ENCODE data around the gene PAGE1. TPM values are rescaled to one million over a fixed set of nuclear protein-coding genes. Genes with fewer than 3 reads are reported as not detected.

PAGE1 gene
- total RNA-seq, 1 experiment from 2014 or later, result not detected

DNA sequence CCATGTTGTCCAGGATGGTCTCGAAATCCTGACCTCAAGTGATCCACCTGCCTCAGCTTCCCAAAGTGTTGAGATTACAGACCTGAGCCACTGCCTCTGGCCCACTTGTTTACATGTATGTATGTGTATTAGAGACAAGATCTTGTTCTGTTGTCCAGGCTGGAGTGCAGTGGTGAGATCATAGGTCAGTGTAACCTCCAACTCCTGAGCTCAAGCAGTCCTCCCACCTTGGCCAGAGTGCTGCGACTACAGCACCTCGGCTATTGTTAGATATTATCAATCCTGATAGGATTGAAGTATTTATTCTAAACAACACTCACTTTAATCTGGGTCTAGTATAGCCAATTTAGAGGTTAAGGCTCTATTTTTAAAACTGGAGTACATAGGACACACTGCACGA is 36.0 kb downstream of the PAGE1 start:
- DNase-seq, result no peak
- no peak overlapping the region for H3K4me3 ChIP-seq
- no peaks in the 10 kb centered on the region for H3K9me3 ChIP-seq
- H3K36me3 ChIP-seq, result no peaks in the 10 kb centered on the region
- no peaks in the 10 kb centered on the region for H3K27me3 ChIP-seq

DNA sequence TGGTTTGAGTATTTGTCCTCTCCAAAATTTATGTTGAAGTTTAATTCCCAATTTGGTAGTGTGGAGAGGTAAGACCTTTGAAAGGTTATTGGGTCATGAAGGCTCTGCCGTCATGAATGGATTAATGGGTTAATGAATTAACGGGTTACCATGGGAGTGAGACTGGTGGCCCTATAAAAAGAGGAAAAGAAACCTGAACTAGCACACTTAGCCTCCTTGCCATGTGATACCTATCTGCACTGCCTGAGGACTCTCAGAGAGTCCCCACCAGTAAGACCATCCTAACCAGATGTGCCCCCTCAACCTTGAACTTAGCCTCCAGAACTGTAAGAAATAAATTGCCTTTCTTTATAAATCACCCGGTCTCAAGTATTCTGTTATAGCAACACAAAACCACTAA is 39.3 kb downstream of the PAGE1 start:
- Histone ChIP-seq H3K36me3 (no peaks in the 10 kb centered on the region), H3K27me3 (no peaks in the 10 kb centered on the region), H3K4me3 (no peak overlapping the region), H3K9me3 (no peaks in the 10 kb centered on the region)
- DNase-seq, result no peak

GRCh38 chrX:49644991-49645637 is 50.7 kb downstream of the PAGE1 start:
- no peak for DNase-seq
- Histone ChIP-seq H3K27me3 (no peaks in the 10 kb centered on the region), H3K4me3 (no peak overlapping the region), H3K36me3 (no peaks in the 10 kb centered on the region), H3K9me3 (no peaks in the 10 kb centered on the region)

Other genes with a start within 250 kb of the PAGE1 start
- gene GAGE12C, start 163.8 kb downstream of the PAGE1 start, total RNA-seq (2014; rRNA removed; shearing (Covaris generic); ENCODE audit: low replicate concordance), result not detected in 2 replicates
- not detected in 2 replicates for gene GAGE12D, start 154.3 kb downstream of the PAGE1 start, total RNA-seq (2014; rRNA removed; shearing (Covaris generic); ENCODE audit: low replicate concordance)
- gene GAGE12E, start 144.7 kb downstream of the PAGE1 start, total RNA-seq (2014; rRNA removed; shearing (Covaris generic); ENCODE audit: low replicate concordance), result not detected in 2 replicates
- gene GAGE12F, start 135.1 kb downstream of the PAGE1 start, total RNA-seq (2014; rRNA removed; shearing (Covaris generic); ENCODE audit: low replicate concordance), result not detected in 2 replicates
- gene GAGE12G, start 125.6 kb downstream of the PAGE1 start, total RNA-seq (2014; rRNA removed; shearing (Covaris generic); ENCODE audit: low replicate concordance), result not detected in 2 replicates
- not detected in 2 replicates for gene GAGE12H, start 116.0 kb downstream of the PAGE1 start, total RNA-seq (2014; rRNA removed; shearing (Covaris generic); ENCODE audit: low replicate concordance)
- gene GAGE2A, start 106.5 kb downstream of the PAGE1 start, total RNA-seq (2014; rRNA removed; shearing (Covaris generic); ENCODE audit: low replicate concordance), result not detected in 2 replicates
- gene GAGE1, start 97.0 kb downstream of the PAGE1 start, total RNA-seq (2014; rRNA removed; shearing (Covaris generic); ENCODE audit: low replicate concordance), result not detected in 2 replicates
- gene PAGE4, start 133.3 kb upstream of the PAGE1 start, total RNA-seq (2014; rRNA removed; shearing (Covaris generic); ENCODE audit: low replicate concordance), result not detected in 2 replicates
- gene USP27X, start 183.5 kb upstream of the PAGE1 start, total RNA-seq (2014; rRNA removed; shearing (Covaris generic); ENCODE audit: low replicate concordance), result 0.56 and 1.3 TPM in 2 replicates
- gene CLCN5, start 226.6 kb upstream of the PAGE1 start, total RNA-seq (2014; rRNA removed; shearing (Covaris generic); ENCODE audit: low replicate concordance), result 0.76 and 0.86 TPM in 2 replicates